ENCODE results near the gene UPP2. TPM values are rescaled to one million over a fixed set of nuclear protein-coding genes. Genes with fewer than 3 reads are reported as not detected.
A peak's percentile ranks its signal among the peaks of the same experiment; 100 is the strongest.

UPP2 gene
- polyA plus RNA-seq, 10 donors: 0.12 TPM; not detected in 9

- DNase-seq: no peak
These were observed 40.5 kb downstream of the UPP2 start for GRCh38 chr2:158142165-158142564.

GRCh38 chr2:158142568-158143332, 41.1 kb downstream of the UPP2 start:
- peak in 1 of 3 donors; percentile 2 for DNase-seq

- DNase-seq: no peak
These were observed 42.2 kb downstream of the UPP2 start for GRCh38 chr2:158143703-158144360.

- no peak for DNase-seq
These were observed 43.4 kb downstream of the UPP2 start for GRCh38 chr2:158144914-158145625.

- no peak for DNase-seq
These were observed 51.8 kb downstream of the UPP2 start for GRCh38 chr2:158153270-158154015.

GRCh38 chr2:158154596-158154995, 52.9 kb downstream of the UPP2 start:
- no peak for DNase-seq

GRCh38 chr2:158172719-158173118, 71.0 kb downstream of the UPP2 start:
- DNase-seq: no peak

GRCh38 chr2:158174495-158174894, 72.8 kb downstream of the UPP2 start:
- no peak for DNase-seq

- DNase-seq: no peak
These were observed 73.3 kb downstream of the UPP2 start for GRCh38 chr2:158174956-158175355.

- DNase-seq: peak in 1 of 3 donors; percentile 18
These were observed 77.0 kb downstream of the UPP2 start for GRCh38 chr2:158178646-158179045.

- peak in 1 of 3 donors; percentile 41 for DNase-seq
These were observed 78.0 kb downstream of the UPP2 start for GRCh38 chr2:158179660-158180059.

GRCh38 chr2:158181171-158181570, 79.5 kb downstream of the UPP2 start:
- DNase-seq: no peak

- peak in 1 of 3 donors; percentile 57 for DNase-seq
These were observed 81.1 kb downstream of the UPP2 start for GRCh38 chr2:158182676-158183295.

- DNase-seq: no peak
These were observed 82.3 kb downstream of the UPP2 start for GRCh38 chr2:158184001-158184400.

GRCh38 chr2:158184556-158185343, 83.1 kb downstream of the UPP2 start:
- no peak for DNase-seq

Other genes with a start within 250 kb of the UPP2 start
- gene ACVR1, start 225.5 kb upstream of the UPP2 start, polyA plus RNA-seq (ENCODE audit: insufficient read length in 10 of 10): 10 to 100 TPM; 23.4 to 37.0 (median 30.0) TPM

Measured in muscle of back (tissue), 11 donors.